NCI-H2171 (cell line): ENCODE measurements around the gene OTOF.

Source experiments
- DNase-seq: peaks from one replicate; lab custom pipeline; 2025; lab: John Stamatoyannopoulos, UW

OTOF gene

DNA sequence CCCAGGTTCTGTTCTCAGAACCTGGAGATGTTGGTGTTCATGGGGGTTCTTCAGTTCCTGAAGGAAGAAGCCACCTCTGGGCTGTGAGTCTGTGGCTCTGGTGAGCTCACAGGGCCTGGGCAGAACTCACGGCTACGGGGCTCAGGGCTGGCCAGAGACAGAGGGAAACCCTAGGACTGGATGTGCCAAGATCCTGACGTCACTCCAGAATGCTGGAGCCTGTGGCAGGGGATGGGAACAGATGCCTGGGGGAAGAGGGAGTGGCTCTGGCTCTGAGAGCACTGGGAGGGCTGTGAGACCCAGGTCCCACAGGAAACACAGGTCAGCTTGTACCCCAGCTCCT lies at the start of gene OTOF:
TSS of gene OTOF (minus strand) at position 214 of the 343 bp plus-strand sequence.
- peak; percentile 12 for DNase-seq

GRCh38 chr2:26526589-26526988 lies 48.7 kb upstream of the OTOF start:
- DNase-seq: no peak

GRCh38 chr2:26526105-26526504 lies 48.2 kb upstream of the OTOF start:
- no peak for DNase-seq

DNA sequence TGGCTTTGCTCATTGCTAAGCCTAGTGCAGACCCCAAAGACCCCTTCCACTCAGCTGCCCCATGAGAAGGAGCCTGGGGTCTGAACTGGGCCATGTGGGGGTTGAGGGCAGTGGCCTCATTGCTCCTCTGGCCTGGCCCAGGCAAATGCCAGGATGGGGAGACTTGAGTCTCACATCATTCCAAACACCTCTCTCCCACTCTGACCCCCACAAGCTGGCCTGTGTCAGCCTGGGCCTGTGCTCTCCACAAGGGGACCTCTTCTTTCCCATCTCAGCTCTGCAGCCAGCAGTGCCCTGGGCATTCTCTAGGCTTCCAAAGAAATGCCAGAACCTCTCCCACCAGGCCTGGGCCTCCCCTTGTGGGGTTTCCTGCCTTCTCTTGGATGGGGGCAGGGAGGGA lies 45.8 kb upstream of the OTOF start:
- DNase-seq: no peak

- no peak for DNase-seq
Measured at GRCh38 chr2:26522751-26523171, 44.8 kb upstream of the OTOF start.

DNA sequence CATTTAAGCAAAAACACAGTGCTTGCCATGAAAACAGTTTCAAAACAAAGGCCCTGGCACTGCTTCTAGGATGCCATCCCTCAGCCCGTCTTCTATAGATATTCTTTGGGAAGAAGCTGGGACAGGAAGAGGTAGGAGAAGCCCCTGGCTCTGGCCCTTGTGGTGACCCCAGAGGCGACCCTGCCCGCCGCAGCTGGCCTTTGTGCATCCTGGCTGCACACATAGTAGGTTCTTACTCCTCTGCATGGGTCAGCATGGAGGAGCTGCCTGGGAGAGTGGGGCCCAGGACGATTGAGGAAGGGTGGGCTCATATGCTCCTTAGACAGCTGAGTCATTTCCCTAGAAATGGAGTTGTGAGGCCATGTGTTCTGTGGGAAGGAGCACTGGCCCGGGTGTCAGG lies 44.4 kb upstream of the OTOF start:
- no peak for DNase-seq

DNA sequence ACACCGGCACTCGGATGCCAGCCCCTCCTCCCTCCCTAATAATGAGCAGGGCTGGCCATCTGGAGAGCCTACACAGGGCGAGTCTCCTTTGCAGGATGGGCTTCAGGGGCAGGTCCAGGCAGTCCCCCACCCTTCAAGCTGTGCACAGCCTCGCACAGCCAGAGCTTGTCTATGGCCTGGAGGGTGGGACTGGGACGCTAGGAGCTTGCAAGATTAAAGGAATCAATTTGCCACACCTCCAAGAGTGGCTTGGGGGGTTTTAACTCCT lies 43.9 kb upstream of the OTOF start:
- peak; percentile 67 for DNase-seq

- DNase-seq: peak; percentile 74
Measured at GRCh38 chr2:26521054-26521912, 43.4 kb upstream of the OTOF start.

DNA sequence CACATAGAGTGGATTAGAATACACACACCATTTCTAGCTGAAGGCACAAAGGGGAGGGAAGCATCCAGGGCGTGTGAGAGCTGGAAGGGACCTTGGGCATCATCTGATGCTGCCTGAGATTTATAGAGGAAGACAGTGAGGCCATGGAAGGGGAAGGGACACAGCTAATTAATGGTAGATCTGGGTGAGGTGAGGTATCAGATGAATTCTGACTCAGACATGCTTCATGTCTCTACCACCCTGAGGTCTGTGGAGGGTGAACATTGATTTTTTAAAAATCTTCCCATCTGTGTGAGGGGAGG lies 42.2 kb upstream of the OTOF start:
- no peak for DNase-seq

GRCh38 chr2:26519396-26520147 lies 41.6 kb upstream of the OTOF start:
- no peak for DNase-seq

GRCh38 chr2:26516781-26517180 lies 38.9 kb upstream of the OTOF start:
- no peak for DNase-seq

- DNase-seq: no peak
Measured at GRCh38 chr2:26516246-26516645, 38.3 kb upstream of the OTOF start.

DNA sequence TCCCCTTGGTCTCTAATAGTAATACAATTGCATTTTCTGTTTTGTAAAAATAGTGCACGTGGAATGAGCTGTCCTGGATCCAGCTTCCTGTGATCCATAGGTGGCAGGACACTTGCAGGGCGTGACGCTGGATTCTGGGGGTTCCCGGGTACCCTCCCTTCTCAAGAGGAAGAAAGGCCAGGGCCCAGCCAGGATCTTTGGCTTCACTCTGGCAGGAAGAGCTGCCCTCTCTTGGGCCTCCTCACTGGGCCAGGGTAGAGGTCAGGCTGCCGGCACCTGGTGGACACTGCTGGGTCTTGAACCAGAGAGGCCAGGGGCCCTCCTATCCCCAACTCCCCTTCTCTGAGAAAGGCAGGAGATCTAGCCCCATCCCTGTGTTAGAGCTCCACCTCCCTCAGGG lies 37.8 kb upstream of the OTOF start:
- no peak for DNase-seq

GRCh38 chr2:26514045-26514444 lies 36.1 kb upstream of the OTOF start:
- DNase-seq: no peak

GRCh38 chr2:26513261-26513660 lies 35.3 kb upstream of the OTOF start:
- no peak for DNase-seq

GRCh38 chr2:26511466-26511865 lies 33.5 kb upstream of the OTOF start:
- no peak for DNase-seq

GRCh38 chr2:26510344-26510973 lies 32.5 kb upstream of the OTOF start:
- no peak for DNase-seq

- no peak for DNase-seq
Measured at GRCh38 chr2:26509141-26509540, 31.2 kb upstream of the OTOF start.

DNA sequence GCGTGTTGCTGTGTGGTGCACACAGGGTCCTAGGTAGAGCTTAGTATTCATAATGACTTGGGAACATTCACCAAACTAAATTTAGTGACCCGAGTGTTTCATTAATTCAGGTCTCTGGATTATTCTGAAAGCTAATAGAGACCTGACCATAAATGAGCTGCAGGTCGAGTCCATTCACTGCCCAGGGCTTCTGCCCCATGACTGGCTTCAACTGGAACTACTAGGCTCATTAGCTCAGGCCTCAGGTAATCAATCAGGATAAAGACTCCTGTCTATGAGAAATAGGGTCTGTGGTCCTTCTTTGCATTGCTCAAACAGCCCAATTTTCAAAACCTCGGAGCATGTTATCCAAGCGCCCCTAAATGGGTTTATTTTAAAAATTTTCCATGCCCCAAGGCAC lies 30.0 kb upstream of the OTOF start:
- DNase-seq: no peak

DNA sequence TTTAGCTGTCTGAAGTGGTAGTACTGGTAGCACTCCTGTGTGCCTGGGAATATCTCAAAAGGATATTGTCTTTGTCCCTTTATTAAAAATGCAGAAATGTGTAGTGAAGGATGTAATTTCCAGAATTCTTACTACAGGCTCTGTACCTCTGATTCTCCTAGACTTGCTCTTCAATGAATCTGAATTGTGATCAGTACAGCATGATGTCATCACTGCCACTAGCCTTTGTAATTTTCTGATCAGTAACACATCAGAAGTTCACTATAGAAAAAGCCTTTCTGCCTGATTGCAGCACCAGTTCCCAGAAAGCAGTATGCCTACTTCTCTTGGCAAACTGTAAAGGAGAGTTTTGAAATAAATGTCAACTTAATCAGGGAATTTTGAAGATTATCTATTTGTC lies 29.2 kb upstream of the OTOF start:
- DNase-seq: no peak

- DNase-seq: no peak
Measured at GRCh38 chr2:26506279-26506678, 28.4 kb upstream of the OTOF start.

DNA sequence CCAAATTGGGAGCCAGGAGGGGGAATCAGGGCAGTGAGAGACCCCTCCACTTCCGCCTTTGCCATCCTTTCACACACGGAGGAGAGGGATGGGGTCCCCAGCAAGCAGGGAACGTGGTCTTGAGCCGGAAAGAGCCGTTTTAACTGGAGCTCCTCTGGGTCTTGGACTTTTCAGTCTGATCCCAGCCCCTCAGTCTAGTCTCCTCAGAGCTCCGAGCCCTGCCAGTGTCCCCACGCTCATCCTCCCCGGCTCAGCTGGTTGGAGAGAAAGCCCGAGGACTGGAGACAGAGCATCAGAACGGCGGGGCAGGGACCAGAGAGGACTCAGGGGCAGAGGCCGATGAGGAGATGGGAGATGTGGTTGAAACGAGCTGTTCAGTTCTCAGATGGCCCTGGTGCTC lies 26.1 kb upstream of the OTOF start:
- DNase-seq: no peak

GRCh38 chr2:26503231-26503880 lies 25.4 kb upstream of the OTOF start:
- DNase-seq: peak; percentile 94
